Colon (tissue), 2 donors: ENCODE results near the gene COL2A1.

ENCODE experiments used
- FAIRE-seq: peaks from 2 replicates; lab custom pipeline; 2012; peaks lifted over from hg19 to GRCh38; lab: Jason Lieb, UNC
- donor health status: control.
- donor health status: control.

Gene COL2A1

DNA sequence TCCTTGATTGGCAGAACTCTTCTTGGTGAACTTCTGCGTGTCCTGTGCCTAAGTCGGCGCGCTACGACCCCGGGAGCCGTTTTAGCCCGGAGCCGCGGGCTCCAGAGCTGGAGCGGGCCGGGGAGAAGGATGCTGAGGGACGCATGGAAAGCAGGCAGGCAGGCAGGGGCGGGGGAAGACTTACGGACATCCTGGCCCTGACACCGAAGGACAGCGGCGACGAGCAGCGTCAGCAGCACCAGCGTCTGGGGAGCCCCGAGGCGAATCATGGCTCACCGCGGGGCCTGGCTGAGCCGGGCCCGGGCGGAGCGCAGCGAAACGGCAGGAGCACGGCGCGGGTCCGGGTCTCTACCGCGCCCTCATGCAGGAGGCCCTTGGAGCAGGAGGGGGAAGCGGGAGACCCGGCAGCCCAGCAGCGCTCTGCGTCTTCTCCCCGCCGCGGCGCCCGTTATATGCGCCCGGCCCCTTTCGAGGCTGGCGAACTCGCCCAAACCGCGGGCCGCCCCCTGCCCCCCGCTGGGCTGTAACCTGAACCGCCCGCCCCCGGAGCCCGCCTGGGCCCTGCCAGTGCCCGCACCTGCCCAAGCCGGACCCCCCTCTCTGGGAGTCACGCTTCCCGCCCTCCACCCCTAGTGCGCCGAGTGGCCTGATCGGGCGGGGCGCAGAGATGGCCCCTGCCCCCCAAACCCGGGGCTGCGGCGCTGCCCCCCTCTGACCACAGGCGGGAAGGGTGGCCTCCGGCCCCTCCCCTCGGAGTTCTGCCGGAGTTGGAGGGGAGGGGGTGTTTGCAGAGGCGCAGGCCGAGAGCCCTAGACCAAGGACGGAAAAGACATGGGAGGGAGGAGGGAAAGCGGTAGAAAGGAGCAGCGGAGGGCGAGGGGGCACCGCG is at the start of gene COL2A1:
Gene COL2A1 (minus strand): TSS at position 424 of the 889 bp plus-strand sequence. CDS start 155 bp downstream, at position 269.
- no peak for FAIRE-seq

DNA sequence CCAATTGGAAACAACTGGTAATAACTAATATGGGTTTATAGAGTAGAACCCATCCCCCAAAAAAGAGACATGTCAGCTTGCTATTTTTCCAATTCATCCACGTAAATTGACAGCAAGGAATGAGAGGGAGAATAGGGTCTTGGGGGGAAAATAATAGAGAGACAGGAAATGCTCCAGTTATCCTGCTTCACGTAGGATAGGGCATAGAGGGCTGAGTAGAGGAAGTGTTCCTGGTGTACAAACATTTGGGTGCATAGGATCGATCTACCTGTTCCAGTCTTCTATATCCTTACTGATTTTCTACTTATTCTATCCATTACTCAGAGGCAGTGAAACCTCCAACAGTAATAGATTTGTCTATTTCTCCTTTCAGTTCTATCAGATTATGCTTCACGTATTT is 49.6 kb upstream of the COL2A1 start:
- FAIRE-seq: no peak

DNA sequence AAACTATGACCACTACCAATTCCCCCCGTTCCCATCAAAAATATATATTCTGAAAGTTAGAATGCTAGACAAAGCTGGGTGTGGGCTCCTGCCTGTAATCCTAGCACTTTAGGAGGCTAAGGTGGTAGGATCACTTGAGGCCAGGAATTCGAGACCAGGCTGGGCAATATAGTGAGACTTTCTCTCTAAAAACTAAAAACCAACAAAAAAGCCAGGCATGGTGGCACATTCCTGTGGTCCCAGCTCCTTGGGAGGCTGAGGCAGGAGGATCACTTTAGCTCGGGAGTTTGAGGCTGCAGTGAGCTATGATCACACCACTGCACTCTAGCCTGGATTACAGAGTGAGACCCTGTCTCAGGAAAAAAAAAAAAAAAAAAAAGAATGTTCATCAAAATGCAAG is 48.8 kb upstream of the COL2A1 start:
- FAIRE-seq: no peak

DNA sequence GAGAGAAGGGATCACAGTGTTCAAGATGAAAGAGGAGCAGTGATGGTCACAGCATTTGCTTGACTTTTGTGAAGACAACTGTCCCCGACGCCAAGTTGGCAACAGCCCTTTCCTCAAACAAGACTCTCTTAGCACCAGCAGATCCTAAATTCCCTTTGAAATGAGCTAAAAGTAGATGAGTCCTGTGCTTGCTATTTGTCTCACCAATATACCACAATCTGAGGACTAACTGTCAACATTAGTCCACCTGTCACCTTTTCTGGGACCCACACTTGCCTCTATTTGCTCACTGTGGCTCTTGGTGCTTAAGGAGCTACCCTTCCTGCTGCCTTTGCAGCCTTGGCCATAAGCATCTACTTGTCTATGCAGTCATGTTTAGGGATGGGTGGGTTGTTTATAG is 47.4 kb upstream of the COL2A1 start:
- no peak for FAIRE-seq

DNA sequence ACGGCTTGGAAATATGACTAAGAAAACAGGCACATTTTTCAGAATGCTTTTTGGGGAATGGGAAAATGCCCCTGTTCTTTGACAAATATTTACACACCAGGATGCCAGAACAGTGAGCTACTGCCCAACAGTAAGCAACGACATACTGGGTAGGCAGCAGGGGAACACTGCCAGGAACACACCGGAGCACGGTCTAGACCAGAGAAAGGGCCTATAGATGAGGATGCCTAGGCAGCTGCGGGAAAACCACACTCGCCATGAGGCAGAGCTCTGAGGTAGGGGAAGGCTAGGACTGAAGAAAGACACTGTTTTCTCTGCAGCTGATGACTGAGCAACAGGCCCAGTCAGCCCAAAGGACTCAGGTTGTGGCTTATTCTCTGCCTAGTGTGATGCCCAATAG is 45.9 kb upstream of the COL2A1 start:
- FAIRE-seq: no peak

DNA sequence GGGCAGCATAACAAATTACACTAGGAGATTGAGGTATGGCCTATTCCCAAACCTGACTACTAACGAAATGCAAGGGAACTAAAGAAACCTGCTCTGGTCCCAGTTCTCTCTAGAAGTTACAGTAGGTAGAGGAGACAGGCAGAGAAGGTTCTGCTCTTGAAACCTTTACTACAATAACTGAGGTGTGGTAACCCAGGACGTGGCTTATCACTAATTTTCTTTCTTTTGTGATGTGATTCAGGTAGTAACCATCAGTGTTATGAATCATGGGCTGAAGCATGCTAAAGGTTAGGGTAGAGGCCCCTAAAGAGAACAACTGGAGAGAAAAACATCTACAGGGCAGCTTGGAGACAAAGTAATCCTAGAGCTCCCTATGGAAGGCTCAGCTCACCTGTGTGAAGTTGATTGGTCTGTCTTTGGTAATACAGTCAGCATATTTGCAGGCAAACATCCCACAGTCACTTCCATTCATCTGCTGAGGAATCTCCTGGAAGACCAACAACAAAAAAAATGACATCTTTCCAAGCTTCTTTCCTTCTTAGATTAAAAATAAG is 41.8 kb upstream of the COL2A1 start:
- no peak for FAIRE-seq

DNA sequence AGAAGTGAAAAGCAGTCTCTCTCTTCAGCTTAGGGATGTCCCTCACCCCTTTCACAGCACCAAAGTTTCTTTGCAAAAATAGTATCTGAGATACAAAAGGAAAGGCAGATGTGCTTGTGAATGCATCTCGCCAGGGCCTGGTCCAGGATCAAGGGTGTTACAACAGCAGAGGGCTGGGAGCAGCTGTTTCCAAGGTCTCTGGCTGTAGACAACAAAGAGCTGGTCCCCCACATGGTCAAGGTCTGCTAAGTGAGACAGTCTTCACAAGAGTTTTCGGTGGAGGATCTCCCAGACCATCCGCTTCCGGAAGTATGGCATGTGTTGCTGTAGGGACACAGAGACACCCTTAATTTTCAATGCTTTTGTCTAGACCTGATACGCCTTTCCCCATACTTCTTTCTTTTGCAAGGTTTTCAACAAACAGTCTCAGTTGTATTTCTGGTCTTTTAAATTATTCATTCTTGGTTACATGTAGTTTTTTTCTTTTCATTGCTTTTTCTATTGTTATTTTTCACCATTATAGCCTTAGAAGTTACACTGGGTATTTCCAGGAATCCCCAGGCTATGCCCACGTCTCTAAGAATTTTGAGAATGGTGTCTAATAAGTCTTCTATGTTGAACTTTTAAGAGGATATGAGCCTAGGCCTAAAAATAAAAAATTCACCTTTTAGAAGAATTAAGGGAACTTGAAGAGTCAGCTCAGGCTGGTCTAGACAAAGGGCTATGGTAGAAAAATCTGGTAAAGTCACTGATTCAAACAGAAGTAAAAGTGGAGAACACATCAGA is 41.0 kb upstream of the COL2A1 start:
- FAIRE-seq: no peak

DNA sequence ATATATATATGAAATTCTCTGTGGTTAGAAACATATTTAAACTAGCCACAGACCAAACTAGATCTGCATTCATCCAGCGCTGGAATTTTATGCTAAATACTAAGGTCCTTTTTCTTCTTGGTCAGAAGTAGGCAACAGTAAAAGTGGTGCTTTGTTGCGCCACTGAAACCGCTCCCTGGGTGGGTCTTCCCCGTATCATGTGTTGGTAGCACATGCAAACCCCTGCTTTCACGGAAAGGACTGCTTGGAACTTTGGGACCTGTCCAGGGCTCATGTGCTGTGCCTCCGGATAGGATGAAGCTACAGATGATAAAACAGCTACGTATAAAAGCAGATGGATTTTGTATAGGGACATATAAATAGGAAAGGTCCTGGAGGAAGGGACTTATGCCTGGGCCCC is 40.1 kb upstream of the COL2A1 start:
- no peak for FAIRE-seq

DNA sequence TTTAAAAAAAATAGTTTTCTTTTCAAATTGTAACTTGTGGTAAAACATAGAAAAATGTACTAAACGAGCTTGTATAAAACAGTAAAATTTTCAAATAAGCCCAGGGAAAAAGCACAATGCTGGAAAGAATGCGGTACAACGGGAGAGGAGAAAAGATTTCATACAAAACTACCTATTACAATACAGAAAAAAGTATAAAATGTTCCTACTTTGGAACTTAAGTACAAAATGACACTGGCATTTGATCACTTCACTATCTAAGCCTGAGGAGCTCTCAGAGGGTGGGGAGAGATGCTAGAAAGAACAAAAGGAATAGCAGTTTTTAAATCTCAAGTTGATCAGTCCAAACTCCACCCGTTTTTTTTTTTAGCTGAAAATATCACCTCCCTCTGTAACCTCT is 39.5 kb upstream of the COL2A1 start:
- no peak for FAIRE-seq

DNA sequence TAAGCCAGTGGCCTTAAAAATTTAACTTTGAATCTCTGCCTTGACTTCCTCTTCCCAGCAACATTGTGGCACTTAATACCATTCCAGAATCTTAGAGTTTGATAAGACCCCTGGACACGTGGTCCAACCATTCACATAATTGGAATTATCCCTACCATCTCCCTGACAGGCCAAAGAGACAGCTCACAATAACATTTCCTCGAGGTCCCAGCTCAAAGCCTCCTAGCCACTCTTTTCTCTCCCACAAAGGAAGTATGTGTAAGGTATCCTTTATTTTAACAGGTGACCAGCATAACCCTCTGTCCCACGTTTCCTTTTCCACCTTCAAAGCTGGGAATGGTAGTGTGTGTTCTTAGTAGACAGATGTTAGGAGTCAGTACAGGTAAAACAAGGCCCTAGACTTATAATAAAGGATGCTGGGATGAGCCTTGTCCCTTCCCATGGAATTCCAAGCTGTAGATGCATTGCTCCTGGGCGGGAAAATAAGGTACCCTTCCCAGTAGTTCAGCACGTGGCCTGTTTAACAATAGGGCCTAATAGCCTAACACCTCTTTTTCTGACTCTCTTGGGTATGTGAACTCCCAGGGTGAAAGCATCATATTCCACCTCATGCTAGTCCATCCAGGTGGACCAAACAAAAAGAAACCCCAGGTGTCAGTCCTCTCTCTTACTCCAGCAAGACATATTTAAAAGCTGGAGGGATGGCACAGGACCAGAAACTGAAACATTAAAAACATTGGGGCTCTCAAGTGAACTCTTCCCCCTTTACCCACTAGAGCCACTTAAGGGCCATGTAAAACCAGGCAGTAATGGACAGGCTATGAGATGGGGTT is 37.5 kb upstream of the COL2A1 start:
- FAIRE-seq: no peak

DNA sequence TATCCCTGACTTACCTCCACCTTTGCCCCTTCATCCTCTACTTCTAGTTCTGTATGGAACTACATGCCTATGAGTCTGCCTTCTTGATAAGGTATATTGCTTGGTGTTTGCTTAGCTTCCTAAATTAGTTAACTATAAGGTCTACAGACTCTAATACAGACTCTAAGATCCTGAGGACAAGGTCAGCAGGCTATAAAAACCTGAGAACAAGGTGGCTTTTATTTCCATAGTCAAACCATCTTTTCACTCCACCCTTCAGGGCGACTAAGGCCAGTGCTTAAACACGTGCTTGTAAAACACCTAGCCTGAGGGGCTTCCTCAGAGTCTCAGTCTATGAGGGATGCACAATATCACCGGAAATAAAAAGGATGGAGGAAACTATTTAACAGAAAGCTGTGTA is 36.1 kb upstream of the COL2A1 start:
- FAIRE-seq: no peak

DNA sequence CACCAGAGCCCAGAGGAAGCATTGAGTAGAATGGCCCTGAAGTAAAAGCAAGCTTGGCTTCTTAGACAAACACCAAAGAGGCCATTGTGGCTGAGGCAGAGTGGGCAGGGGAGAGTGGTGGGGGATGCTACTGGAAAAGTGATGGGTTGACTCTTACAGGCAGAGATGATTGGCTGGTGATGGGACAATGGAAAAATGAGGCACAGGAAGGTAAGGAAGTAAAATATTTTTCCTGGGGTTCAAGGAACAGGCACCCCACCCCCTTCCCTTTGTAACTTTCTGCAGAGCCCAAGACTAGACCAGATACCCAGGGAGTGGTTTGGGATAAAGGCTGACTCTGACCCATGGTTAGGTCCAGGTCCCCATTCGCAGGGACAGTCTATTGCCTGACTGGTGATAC is 34.9 kb upstream of the COL2A1 start:
- no peak for FAIRE-seq

DNA sequence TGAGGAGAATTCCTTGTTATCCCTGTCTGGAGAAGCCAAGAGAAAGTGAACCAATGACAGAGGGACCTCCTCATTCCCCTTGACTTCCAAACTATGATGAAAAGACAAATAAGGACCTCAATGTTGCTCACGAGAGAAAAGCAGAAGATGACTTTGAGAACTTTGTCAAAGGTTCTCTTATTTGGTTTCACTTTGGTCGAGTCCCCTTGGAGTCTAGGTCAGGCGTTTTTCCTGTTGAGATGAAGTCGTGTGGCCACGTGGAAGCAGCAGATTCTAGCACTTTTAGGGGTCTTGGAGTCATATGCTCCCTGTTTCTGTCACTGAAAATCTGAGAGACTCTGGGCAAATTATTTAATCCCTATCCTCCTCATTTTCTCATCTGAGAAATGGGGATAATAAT is 33.8 kb upstream of the COL2A1 start:
- FAIRE-seq: no peak

DNA sequence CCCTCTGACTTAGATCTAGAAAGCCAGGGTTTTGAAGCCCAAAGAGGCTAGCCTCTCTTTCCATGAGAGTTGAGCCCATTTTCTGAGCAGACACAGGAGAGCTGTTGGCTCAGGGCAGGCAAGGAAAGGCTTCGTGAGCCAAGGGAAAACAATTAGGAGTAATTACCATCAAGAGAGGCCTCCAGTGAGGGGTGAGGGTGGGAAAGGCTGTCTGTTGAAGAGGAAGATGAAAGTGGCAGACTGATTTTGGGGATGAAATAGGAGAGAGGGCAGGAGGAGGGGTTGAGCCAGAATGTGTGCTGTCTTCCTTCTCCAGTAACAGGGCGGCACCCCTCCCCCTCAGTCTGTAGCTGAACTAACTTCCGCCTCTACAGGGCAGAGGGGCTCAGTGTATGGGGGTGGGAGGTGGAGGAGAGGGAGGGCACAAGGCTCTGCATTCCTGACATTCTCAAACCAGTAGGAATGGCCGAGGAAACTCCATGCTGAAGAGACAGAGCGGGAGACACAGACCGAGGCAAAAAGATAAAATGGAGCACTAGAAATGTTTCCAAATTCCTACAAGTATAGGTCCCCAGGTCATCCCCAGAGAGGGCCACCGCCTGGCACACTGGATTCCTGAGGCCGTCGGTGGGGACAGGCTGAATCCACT is 33.1 kb upstream of the COL2A1 start:
- FAIRE-seq: no peak

DNA sequence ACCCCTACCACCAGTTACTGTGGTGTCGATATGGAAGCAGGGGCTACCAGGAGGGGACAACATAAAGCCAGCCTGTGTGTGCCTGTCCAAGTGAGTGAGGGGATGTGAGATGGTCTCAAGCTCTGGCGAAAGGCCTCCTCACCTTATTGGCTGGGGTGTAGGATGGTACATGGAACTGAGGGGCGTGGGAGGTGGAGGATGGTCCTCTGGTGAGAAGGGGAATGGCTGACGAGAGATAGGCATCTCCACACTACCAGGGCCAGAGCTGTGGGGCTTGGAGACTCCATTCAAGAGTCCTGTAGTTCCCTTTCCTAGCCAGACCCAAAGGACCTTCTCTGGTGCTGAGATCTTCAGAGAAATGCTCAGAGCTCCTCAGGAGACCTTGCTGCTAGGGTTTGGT is 32.5 kb upstream of the COL2A1 start:
- FAIRE-seq: no peak

DNA sequence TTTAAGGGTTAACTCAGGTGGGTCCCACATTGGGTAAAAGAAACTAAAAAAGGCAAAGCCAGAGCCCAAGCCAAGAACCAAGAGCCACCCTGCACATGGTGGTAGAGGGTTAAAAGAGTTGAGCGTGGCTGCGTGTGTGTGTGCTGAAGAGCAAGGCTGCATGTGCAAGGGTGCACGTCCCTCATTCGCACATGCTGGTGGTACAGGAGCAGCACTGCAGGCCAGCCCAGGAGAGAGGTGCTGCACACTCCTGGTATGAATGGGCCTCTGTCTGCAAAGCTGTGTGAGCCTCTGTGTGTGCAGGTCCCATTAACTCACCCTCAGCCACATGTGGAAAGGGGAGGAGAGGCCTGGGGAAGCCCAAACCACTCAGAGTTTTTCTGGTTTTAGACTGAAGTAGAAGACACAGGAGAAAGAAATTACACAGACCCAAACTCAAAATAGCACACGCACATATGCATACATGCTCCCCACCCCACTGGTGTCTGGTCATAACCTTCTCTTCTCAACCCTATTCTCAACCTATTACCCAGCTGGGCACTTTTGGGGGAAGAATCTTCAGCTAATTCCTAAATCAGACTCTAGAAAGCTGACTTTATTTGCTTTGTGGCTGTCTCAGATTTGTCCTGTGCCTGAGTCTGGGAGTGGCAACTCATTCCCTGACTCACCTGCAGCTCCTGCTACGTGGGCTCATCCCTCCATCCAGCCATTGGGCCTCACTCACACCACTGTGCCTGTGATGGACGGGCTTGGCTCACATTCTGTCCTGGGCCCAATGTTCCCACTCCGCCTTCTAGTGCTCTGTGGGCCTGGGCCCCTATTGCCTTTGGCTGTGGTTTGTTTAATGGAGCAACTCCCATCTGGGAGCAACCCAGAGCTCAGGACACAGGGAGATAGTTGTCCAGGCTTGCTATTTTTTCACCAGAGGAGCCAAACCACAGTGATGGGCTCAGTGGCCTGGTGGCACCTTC is 30.8 kb upstream of the COL2A1 start:
- no peak for FAIRE-seq

DNA sequence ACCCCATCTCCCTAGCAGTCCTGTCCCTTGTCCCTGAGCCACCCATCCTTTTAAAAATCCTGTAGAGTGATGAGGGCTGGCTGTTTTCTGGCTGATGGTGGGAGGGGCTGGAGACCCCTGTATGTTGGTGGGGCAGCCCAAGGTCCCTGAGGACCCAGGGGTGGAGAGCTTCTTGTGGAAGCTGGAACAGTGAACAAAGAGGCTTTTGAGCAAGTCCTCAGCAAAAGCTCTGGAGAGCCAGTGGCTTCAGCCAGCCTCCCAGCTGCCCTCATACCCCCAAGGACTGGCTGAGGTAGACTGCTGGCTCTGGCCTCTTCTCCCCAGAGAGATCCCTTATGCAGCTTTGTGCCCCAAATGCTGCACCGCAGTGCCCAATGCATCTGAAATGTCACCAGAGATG is 29.2 kb upstream of the COL2A1 start:
- FAIRE-seq: no peak

DNA sequence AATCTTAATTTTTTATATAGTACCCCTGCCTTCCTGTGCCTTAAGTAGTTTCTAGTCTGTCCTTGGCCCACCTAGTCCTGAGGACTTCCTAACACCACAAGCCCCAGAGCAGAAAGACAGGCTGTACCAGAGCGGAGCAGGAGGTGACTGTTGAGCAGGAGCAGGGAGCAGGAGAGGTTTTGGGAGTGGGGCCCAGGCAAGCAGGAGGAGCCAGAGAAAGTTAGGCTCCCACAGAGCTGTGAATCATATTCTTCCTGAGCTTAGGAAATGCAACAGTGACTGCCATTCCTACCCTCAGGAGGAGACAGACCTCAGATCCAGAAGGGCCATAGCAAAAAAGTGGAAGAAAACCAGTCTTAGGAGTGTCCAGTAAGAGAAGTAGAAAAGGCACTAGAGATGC is 28.3 kb upstream of the COL2A1 start:
- FAIRE-seq: no peak

DNA sequence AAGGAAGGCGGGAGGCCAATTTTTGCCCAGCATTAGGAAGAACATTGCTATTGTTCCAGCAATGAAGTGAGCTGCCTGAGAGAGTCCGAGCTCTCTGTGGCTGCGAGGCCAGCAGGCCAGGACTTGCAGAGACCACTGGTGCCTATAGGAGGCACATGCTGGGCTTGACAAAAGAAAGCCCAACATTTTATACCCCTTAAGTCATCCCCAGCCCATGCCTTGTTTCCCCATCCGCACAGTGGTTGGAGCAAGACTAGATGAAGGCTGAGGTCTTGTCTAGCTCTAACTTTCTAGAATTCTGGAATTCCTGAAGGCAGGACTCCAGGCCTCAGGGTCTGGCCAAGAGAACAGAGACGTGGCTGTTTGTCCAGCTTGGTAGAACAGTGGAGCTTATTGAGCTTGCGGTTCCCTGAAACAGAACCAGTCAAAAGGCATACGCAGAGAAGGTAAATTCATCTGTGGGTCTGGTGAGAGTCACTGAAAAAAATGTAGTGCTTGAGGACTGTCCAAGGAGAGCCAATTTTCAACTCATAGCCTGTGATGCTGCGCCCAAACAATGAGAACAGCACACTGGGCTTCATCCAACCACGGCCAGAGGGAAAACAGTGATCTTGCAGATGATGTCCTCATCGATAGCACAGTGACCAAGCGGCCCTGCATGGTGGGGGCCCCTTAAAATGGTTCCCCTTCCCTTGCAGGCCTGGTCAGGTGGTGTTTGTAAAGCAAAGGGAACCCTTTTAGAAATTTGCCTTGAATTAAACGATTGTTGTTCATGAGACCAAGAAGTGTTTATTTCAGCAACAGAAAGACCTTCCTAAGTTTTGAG is 27.1 kb upstream of the COL2A1 start:
- no peak for FAIRE-seq
